SK-N-SH (cell line): ENCODE results near the gene NANOS1.

Experiments
- CHD2 ChIP-seq: fragments of 150-350 bp; IDR thresholded peaks from 2 replicates; pipeline ENCODE4 v1.6.1; 2018; ENCODE audit warnings: low read length; ENCODE audit not compliant: partially characterized antibody
- CTCF ChIP-seq: fragments of 200-600 bp; sonication (generic); IDR thresholded peaks from 2 replicates; pipeline ENCODE4 v1.6.1; 2017; ENCODE audit warnings: antibody characterized with exemption, mild to moderate bottlenecking, moderate library complexity
- EZH2phosphoT487 ChIP-seq: fragments of 200-600 bp; sonication (generic); IDR thresholded peaks from 2 replicates; pipeline ENCODE4 v1.6.1; 2017; ENCODE audit warnings: low read depth, mixed run types, mild to moderate bottlenecking, antibody characterized with exemption, moderate library complexity, borderline replicate concordance
- FOXM1 ChIP-seq: IDR thresholded peaks from 2 replicates; pipeline ENCODE4 v1.4.0; 2012; ENCODE audit warnings: low read depth, mild to moderate bottlenecking
- GABPA ChIP-seq: IDR thresholded peaks from 2 replicates; pipeline ENCODE4 v1.4.0; 2012; ENCODE audit warnings: low read depth, mild to moderate bottlenecking
- IRF3 ChIP-seq: fragments of 150-350 bp; IDR thresholded peaks from 2 replicates; pipeline ENCODE4 v1.6.1; 2016; ENCODE audit warnings: mild to moderate bottlenecking, low read depth, low read length
- MAX ChIP-seq: IDR thresholded peaks from 2 replicates; pipeline ENCODE4 v1.4.0; 2012; ENCODE audit warnings: low read depth
- MXI1 ChIP-seq: IDR thresholded peaks from 2 replicates; pipeline ENCODE4 v1.6.1; 2012; ENCODE audit warnings: mild to moderate bottlenecking, low read depth, low read length, improper control_type of control experiment
- POLR2AphosphoS5 ChIP-seq: IDR thresholded peaks from 2 replicates; pipeline ENCODE4 v1.6.1; 2012; ENCODE audit warnings: low read depth, low read length
- RFX5 ChIP-seq: IDR thresholded peaks from 2 replicates; pipeline ENCODE4 v1.6.1; 2012; ENCODE audit warnings: mild to moderate bottlenecking, improper control_type of control experiment, low read length
- TEAD4 ChIP-seq: IDR thresholded peaks from 2 replicates; pipeline ENCODE4 v1.4.0; 2012; ENCODE audit warnings: mild to moderate bottlenecking, borderline replicate concordance; ENCODE audit not compliant: insufficient read depth
- USF1 ChIP-seq: IDR thresholded peaks from 2 replicates; pipeline ENCODE4 v1.4.0; 2012; ENCODE audit warnings: low read depth, borderline replicate concordance
- USF2 ChIP-seq: fragments of 150-350 bp; IDR thresholded peaks from 2 replicates; pipeline ENCODE4 v1.6.1; 2017; ENCODE audit warnings: antibody characterized with exemption, low read length, low read depth, borderline replicate concordance
- YY1 ChIP-seq: IDR thresholded peaks from 2 replicates; pipeline ENCODE4 v1.4.0; 2012; ENCODE audit warnings: low read depth, mild to moderate bottlenecking

GRCh38 chr10:119024882-119025281 is 4.6 kb upstream of the NANOS1 start:
- TF ChIP-seq EZH2phosphoT487: no peak
- no peak for TF ChIP-seq CHD2
- TF ChIP-seq GABPA: no peak
- TF ChIP-seq POLR2AphosphoS5: no peak
- no peak for TF ChIP-seq CTCF
- TF ChIP-seq USF2: no peak
- TF ChIP-seq TEAD4: no peak
- TF ChIP-seq IRF3: no peak
- no peak for TF ChIP-seq FOXM1
- TF ChIP-seq RFX5: no peak
- TF ChIP-seq YY1: no peak
- TF ChIP-seq MXI1: no peak
- TF ChIP-seq USF1: no peak
- TF ChIP-seq MAX: no peak
